Central memory CD4-positive, alpha-beta T cell (primary cell): ENCODE results near the gene REST.
"Not testable (repeated sequence)": the region's sequence is repeated elsewhere in the genome, so short reads cannot be mapped to it uniquely, and the experiment has no call there.

Experiments
- DNase-seq: peaks from one replicate; pipeline ENCODE4 v3.0.0; 2022
- total RNA-seq, 3 experiments: gene quantifications; one replicate each; lab custom pipeline; 2026; lab: John Stamatoyannopoulos, UW

Gene REST
- total RNA-seq, result 99.5 to 176 (median 128) reads per million in 3 experiments

GRCh38 chr4:56907489-56908205, at the start of gene REST:
TSS of gene REST (plus strand) at chr4:56907900. CDS start at chr4:56910639, 2,739 bp downstream.
- DNase-seq, result peak; percentile 84

DNA sequence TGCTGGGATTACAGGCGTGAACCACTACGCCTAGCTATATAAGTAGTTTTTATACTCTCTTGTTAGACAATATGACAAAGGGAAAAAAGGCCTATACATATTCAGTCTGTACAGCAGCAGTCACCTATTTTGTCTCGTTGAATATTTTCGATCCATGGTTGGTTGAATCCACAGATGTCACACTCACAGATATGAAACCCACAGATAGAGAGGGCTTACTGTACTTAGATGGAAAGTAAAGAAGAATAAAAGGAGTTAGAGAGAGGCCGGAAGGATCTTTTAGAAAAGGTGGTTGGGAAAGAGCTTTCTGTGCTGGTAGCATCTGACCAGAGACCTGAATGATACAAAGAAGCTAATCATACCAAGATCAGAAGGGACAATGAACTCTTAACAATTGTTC, 47.9 kb upstream of the REST start:
- no peak for DNase-seq

GRCh38 chr4:56860781-56861180, 46.9 kb upstream of the REST start:
- no peak for DNase-seq

DNA sequence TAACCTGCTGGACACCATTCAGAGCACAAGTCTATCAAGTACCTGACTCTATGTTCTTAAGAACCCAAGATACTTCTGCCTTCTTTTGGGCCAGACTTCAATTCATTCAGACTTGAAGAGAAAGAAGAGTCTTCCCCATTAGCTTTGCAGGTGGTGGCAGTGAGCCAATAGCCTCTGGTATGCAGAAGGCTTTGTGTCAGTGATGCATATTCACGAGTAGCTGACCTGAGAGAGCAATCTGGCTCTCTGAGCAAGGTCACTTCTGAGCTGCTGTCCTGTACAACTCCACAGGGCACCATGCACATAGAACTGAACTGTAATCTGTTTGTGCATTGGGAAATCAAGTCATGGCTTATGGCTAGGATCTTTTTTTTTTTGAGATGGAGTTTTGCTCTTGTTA, 46.3 kb upstream of the REST start:
- no peak for DNase-seq

DNA sequence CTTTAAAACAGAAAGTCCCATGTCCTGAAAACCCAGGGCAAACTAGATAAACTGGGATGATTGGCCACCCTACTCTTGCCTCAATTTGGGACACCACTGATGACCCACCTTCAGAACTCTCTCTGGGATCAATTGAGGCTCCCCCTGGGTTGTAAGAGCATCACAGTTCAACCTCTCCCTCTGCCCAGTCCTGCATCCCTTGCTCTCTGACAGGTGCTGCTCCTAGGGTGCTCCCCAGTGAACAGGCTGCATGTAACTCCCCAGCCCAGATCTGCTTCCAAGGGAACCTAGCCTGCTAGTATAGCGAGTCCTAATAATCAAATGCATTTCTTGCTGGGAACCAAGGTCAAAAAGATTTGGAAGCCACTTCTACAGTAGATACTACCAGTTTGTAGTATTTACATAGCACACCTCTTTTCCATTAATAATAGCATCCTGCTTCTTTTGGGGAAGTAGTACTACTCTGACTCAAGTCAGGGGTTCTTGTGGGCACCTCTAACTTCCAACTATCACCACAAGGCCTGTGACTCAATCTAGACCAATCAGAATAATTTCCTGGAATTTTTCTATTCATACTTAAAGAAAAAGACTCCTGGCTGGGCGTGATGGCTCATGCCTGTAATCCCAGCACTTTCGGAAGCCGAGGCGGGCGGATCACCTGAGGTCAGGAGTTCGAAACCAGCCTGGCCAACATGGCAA, 44.1 kb upstream of the REST start:
- DNase-seq, result no peak

DNA sequence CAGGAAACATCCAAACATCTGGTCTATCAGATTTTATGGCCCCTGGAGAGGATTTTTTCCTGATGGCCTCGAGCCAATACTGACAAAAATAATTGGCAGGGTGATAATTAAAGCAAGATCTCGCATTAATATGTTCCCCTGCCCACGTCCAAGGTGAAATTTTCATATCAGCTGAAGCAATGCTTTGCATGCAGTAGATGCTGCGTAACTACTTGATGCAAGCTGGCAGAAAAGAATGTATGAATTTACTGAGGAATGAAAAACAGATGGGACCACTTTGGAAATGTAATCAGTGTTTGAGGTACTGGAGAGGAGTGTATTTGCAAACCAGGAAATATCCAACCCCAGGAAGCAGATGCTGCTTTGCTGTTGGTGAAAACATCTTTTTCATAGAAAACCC, 36.8 kb upstream of the REST start:
- DNase-seq, result no peak

DNA sequence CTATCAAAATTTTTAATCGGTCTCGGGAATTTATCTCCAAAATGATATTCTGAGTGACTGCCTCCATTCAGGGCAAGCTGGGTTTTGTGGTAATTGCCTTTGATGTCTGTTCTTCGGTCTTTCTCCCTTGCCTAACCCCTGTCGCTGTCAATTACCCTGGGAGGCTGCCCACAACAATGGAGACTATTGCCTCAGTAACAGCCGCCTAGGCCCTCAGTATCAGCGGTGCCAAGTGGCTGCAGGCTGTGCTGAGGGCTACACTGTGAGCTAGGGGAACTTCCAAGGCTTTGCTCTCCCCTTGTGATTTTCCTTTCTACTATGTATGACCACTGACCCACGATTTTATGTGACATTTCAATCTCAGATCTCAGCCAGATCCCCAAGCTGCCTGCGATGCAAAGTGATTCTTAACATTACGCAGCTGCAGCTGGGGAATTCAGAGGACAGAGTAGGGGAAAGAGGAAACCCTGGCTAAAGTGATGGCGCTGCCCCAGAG, 36.3 kb upstream of the REST start:
- no peak for DNase-seq

- DNase-seq, result no peak
These were observed 33.5 kb upstream of the REST start for GRCh38 chr4:56874166-56874565.

GRCh38 chr4:56874923-56875322, 32.8 kb upstream of the REST start:
- DNase-seq, result no peak

DNA sequence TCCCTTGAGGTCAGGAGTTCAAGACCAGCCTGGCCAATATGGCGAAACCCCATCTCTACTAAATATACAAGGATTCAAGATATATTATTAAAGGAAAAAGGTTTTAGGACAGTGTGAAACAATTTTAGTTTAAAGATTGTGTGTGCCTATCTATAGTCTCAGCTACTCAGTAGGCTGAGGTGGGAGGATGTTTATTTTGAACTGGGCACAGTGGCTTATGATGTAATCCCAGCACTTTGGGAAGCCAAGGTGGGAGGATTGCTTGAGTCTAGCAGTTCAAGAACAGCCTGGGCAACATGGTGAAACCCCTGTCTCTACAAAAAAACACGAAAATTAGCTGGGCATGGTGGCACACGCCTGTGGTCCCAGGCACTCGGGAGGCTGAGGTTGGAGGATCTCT, 31.4 kb upstream of the REST start:
- DNase-seq, result no peak

GRCh38 chr4:56879996-56880395, 27.7 kb upstream of the REST start:
- no peak for DNase-seq

DNA sequence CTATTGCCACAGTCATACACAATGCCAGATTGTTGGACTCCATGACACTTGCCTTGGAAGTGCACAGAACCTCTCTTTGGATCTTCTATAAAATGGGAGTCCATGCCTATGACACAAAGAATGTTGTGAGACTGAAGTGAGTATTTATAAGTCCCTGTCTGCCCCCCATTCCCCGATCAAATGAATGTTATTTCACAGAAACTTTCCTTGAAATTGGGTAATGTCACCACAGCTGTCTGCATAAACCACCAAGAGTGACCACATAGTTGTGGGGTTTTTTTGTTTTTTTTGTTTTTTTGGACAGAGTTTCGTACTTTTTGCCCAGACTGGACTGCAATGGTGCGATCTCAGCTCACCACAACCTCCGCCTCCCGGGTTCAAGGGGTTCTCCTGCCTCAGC, 27.1 kb upstream of the REST start:
- no peak for DNase-seq

GRCh38 chr4:56884511-56884910, 23.2 kb upstream of the REST start:
- DNase-seq, result not testable (repeated sequence)

DNA sequence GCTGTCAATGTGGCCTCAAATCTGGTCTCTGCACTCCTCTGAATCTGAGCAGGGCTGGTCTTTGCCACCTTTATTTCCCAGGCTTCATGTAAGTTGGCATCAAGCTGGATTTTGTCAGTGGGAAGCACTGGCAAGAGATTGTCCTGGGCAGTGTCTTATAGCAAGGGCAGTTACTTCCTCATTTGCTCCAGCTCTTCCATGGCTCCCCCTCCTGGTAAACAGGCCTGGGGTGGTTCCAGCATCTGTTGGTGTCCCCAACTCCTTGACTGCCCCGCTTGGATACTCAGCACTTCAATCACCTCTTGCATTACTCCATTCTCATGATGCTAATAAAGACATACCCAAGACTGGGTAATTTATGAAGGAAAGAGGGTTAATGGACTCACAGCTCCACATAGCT, 15.0 kb upstream of the REST start:
- no peak for DNase-seq

- DNase-seq, result not testable (repeated sequence)
These were observed 9.9 kb upstream of the REST start for GRCh38 chr4:56897842-56898241.

- not testable (repeated sequence) for DNase-seq
These were observed 7.5 kb upstream of the REST start for GRCh38 chr4:56900186-56900585.

DNA sequence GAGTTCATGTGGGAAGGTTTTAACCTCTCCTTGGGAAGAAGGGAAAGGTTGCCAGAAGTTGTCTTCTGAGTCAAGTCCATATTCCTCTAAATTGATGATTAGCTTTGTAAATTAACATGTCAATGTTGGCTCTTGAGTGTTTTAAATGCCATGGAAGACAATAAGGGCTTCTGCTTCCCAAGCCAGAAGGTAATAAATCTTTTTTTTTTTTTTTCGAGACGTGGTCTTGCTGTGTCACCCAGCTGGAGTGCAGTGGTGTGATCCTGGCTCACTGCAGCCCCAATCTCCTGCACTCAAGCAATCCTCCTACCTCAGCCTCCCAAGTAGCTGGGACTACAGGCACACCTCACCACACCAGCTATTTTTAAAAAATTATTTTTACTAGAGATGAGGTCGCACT, 5.0 kb upstream of the REST start:
- DNase-seq, result no peak

GRCh38 chr4:56905796-56906195, 1.9 kb upstream of the REST start:
- no peak for DNase-seq

DNA sequence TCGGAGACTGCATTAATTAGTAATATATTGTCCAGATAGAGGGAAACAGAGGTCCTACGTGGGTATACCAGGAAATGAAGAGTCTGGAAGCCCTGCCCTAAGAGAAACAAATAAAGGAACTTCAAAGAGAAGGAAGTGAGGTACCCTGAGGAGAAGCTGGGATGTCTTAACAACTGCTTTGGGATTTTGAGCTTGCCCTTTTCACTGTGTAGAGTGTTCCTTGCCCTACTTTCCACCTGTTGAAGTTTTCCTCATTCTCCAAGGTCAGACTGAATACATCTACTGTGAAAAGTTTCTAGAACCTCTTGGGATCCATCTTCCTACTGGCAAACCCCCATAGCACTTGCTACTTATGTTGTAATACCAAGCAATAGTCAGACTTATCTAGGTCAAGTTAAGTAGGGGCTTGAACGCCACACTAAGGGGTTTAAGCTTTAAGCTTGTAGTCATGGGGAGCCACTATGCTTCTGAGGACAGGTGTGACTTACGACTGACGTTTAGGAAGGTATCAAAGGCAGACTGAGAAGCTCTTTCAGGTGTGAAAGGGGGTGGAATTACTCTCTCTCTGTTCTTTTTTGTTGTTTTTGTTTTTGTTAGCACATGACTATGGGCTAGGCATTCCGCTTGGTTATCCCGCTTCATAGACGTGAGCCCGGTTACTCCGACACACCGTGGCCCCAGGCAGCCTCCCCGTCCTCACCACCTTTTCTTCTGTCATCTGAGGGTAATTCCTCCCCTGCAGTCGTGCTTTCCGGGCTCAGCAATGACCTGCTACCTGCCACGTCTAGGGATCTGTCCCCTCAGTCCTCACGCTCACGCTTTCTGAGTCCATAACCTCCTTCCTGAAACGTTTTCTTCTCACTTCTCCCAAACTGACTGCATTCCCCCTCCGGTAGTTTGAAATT, 959 bp upstream of the REST start:
- DNase-seq, result peak; percentile 19

- DNase-seq, result peak; percentile 72
These were observed 746 bp downstream of the REST start for GRCh38 chr4:56908206-56909085.

- DNase-seq, result peak; percentile 58
These were observed 1.6 kb downstream of the REST start for GRCh38 chr4:56909086-56909894.
